Measurements from ENCODE around the gene PDLIM5. TPM values are rescaled to one million over a fixed set of nuclear protein-coding genes. Genes with fewer than 3 reads are reported as not detected.

PDLIM5 gene
- total RNA-seq, 1 donor from 2014 or later: 82.9 TPM

DNA sequence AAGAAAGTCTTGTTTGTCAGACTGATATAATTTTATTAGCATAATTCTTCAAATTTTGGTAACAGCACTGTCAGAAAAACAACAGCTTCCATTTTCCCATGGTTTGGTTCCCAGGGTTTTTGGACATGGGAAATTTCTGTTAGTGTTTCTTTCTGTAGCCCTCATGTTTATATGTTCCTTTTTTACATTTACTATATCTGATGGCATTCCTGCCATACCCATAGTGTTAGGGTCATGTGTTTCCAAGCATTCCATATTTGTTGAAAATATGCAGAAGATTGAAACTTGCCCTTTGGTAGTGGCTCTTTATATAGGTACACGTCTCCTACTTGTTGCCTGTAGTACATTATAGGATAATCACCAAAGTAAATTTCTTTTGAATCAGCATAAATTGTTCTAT lies 65.8 kb downstream of the PDLIM5 start:
- no peak for DNase-seq (ENCODE audit: low read depth)
- FAIRE-seq: no peak
- Histone ChIP-seq H3K27me3 (ENCODE audit: control insufficient read depth, insufficient read depth, low read length) (no peaks in the 10 kb centered on the region), H3K36me3 (ENCODE audit: control insufficient read depth, insufficient read depth, low read length) (peaks cover 1% of the 10 kb centered on the region), H3K4me3 (ENCODE audit: low read depth, low read length) (no peak overlapping the region)
- TF ChIP-seq, protein P1, sequence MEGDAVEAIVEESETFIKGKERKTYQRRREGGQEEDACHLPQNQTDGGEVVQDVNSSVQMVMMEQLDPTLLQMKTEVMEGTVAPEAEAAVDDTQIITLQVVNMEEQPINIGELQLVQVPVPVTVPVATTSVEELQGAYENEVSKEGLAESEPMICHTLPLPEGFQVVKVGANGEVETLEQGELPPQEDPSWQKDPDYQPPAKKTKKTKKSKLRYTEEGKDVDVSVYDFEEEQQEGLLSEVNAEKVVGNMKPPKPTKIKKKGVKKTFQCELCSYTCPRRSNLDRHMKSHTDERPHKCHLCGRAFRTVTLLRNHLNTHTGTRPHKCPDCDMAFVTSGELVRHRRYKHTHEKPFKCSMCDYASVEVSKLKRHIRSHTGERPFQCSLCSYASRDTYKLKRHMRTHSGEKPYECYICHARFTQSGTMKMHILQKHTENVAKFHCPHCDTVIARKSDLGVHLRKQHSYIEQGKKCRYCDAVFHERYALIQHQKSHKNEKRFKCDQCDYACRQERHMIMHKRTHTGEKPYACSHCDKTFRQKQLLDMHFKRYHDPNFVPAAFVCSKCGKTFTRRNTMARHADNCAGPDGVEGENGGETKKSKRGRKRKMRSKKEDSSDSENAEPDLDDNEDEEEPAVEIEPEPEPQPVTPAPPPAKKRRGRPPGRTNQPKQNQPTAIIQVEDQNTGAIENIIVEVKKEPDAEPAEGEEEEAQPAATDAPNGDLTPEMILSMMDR (IDR thresholded peaks at IDR 0.05; ENCODE audit: insufficient read depth, low read length, severe bottlenecking): no peak

DNA sequence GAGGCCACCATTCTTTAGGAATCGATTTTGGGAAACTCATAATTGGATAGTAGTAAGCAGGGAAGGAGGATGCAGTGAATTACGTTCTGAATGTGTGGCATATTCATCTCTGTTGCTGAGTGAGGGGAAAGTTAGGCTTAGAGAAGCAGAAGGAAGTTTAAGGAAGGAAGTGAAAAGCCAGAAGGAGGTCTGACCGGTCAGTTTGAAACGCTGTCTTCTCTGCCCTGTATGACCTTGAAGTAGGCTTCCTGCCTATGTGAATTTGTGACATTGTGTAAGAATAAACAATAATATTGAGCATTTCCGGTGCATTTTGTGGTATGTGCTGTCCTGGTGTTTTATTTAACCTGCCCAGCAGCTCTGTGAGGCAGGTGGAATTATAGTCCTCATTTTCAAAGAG lies 67.3 kb downstream of the PDLIM5 start:
- Histone ChIP-seq H3K27me3 (ENCODE audit: control insufficient read depth, insufficient read depth, low read length) (no peaks in the 10 kb centered on the region), H3K36me3 (ENCODE audit: control insufficient read depth, insufficient read depth, low read length) (peaks cover 1% of the 10 kb centered on the region), H3K4me3 (ENCODE audit: low read depth, low read length) (no peak overlapping the region)
- FAIRE-seq: no peak
- no peak for DNase-seq (ENCODE audit: low read depth)
- TF ChIP-seq, protein P1 (IDR thresholded peaks at IDR 0.05; ENCODE audit: insufficient read depth, low read length, severe bottlenecking): no peak

DNA sequence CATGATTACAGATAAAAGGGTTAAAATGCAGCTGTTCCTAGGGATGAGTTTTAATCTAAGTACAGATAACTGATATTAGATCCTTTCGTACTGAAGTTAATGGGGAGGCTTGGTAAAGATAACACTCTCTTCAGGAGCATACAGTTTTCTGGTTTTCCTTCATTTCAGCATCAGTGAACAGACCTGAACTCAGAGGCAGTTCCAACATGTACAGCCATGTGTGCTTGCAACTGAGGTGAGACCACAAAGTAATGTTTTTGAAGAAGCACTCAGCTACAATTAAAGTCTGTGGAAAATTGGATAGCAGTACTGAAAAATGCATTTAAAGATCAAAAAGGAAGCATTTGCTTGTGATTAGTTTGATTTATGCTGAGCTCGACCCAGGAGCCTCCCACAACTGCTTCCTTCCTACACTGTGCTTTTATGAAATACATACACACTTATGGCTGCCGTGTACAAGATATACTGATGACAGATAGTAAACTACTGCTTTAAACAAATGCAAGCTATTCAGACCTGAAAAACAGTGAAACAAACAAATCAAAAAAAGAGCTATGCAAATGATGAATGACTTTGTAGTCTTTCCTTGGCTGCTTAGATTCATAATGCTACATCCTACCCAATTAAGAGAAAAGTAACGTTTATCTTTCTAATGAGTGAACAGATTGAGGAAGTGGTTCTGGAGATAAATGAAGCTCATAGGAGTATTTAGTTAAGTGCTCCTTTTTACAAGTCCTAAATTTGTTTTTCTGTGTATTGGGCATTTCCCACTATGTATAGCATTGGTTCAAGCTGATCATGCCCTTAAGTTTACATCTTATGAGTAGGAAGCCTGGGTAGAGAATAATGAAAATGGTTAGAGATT lies 68.4 kb downstream of the PDLIM5 start:
- no peak for DNase-seq (ENCODE audit: low read depth)
- peaks cover 1% of the 10 kb centered on the region for H3K36me3 ChIP-seq (ENCODE audit: control insufficient read depth, insufficient read depth, low read length)
- FAIRE-seq: no peak
- TF ChIP-seq, protein P1 (IDR thresholded peaks at IDR 0.05; ENCODE audit: insufficient read depth, low read length, severe bottlenecking): no peak
- H3K4me3 ChIP-seq (ENCODE audit: low read depth, low read length): no peak overlapping the region
- no peaks in the 10 kb centered on the region for H3K27me3 ChIP-seq (ENCODE audit: control insufficient read depth, insufficient read depth, low read length)

DNA sequence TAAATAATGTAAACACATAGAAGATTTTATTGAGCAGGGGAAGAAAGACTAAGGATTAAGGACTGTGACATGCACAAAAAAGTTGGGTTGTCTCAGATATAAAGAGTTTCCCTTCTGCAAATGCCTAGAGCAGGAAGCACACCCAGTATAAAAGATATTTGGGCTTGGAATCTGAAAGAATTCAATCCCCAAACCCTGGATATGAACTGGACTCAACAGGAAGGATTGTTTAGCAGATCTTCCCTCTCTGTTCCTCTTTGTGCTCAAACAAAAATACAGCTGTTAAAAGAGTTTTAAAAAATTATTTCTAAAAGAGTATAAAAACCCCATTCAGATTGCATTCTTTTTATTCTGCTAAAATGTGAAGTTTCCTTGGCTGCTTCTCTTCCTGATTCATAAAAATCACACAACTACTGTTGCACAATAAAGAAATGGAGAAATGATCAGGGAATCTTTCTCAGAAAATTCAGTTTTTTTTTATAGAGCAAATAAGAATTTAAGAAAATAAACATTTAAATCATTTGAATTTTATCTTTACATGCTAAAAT lies 71.4 kb downstream of the PDLIM5 start:
- FAIRE-seq: no peak
- Histone ChIP-seq H3K36me3 (ENCODE audit: control insufficient read depth, insufficient read depth, low read length) (peaks cover 1% of the 10 kb centered on the region), H3K27me3 (ENCODE audit: control insufficient read depth, insufficient read depth, low read length) (no peaks in the 10 kb centered on the region), H3K4me3 (ENCODE audit: low read depth, low read length) (no peak overlapping the region)
- DNase-seq (ENCODE audit: low read depth): no peak
- TF ChIP-seq, protein P1 (IDR thresholded peaks at IDR 0.05; ENCODE audit: insufficient read depth, low read length, severe bottlenecking): no peak

DNA sequence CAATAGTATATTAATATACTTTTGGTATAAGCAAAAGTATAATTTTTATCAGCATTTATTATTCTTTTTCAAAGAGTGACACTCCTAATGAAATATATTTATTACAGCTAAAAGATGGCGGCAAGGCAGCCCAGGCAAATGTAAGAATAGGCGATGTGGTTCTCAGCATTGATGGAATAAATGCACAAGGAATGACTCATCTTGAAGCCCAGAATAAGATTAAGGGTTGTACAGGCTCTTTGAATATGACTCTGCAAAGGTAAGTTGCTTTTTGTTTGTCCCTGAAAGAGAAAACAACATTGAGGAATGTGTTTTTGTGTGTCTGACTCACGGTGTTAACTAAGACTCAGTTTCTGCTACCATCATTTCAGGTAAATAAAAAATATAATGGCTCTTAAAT lies 71.9 kb downstream of the PDLIM5 start:
- Histone ChIP-seq H3K27me3 (ENCODE audit: control insufficient read depth, insufficient read depth, low read length) (no peaks in the 10 kb centered on the region), H3K36me3 (ENCODE audit: control insufficient read depth, insufficient read depth, low read length) (peaks cover 1% of the 10 kb centered on the region), H3K4me3 (ENCODE audit: low read depth, low read length) (no peak overlapping the region)
- TF ChIP-seq, protein P1 (IDR thresholded peaks at IDR 0.05; ENCODE audit: insufficient read depth, low read length, severe bottlenecking): no peak
- DNase-seq (ENCODE audit: low read depth) (peak; percentile 62), FAIRE-seq (no peak)
